Measurements from ENCODE around the gene PARP15. TPM values are rescaled to one million over a fixed set of nuclear protein-coding genes. Genes with fewer than 3 reads are reported as not detected.

PARP15 gene
- total RNA-seq, 1 donor from 2014 or later = 5.9 TPM

- DNase-seq (ENCODE audit: extremely low spot score in 2 of 2) = no peak
- Histone ChIP-seq H3K4me1 (no peaks in the 10 kb centered on the region), H3K27me3 (no peaks in the 10 kb centered on the region), H3K9me3 (no peaks in the 10 kb centered on the region), H3K4me3 (no peak overlapping the region), H3K27ac (no peak overlapping the region), H3K36me3 (no peaks in the 10 kb centered on the region)
- intact Hi-C loops (cut with DNase I) = no loop called here
- TF ChIP-seq POLR2A (IDR thresholded peaks at IDR 0.05) (no peak), CTCF (IDR thresholded peaks at IDR 0.05) (no peak), POLR2AphosphoS5 (IDR thresholded peaks at IDR 0.05; ENCODE audit: insufficient read depth in 1 of 2, low read depth in 1 of 2) (no peak)
Observed at GRCh38 chr3:122662505-122662904, 85.1 kb downstream of the PARP15 start.

GRCh38 chr3:122665226-122665786 lies 87.9 kb downstream of the PARP15 start:
- intact Hi-C loops (cut with DNase I) = no loop called here
- TF ChIP-seq POLR2A (IDR thresholded peaks at IDR 0.05) = no peak
- no peak for TF ChIP-seq POLR2AphosphoS5 (IDR thresholded peaks at IDR 0.05; ENCODE audit: insufficient read depth in 1 of 2, low read depth in 1 of 2)
- TF ChIP-seq CTCF (IDR thresholded peaks at IDR 0.05) = no peak
- DNase-seq (ENCODE audit: extremely low spot score in 2 of 2) = no peak
- no peaks in the 10 kb centered on the region for H3K9me3 ChIP-seq
- H3K4me3 ChIP-seq = no peak overlapping the region
- H3K27ac ChIP-seq = no peak overlapping the region
- H3K27me3 ChIP-seq = no peaks in the 10 kb centered on the region
- no peaks in the 10 kb centered on the region for H3K4me1 ChIP-seq
- no peaks in the 10 kb centered on the region for H3K36me3 ChIP-seq

GRCh38 chr3:122665881-122666280 lies 88.4 kb downstream of the PARP15 start:
- no peak overlapping the region for H3K4me3 ChIP-seq
- no peak for DNase-seq (ENCODE audit: extremely low spot score in 2 of 2)
- intact Hi-C loops (cut with DNase I) = no loop called here
- H3K27ac ChIP-seq = no peak overlapping the region
- no peaks in the 10 kb centered on the region for H3K9me3 ChIP-seq
- H3K36me3 ChIP-seq = no peaks in the 10 kb centered on the region
- TF ChIP-seq CTCF (IDR thresholded peaks at IDR 0.05) (no peak), POLR2AphosphoS5 (IDR thresholded peaks at IDR 0.05; ENCODE audit: insufficient read depth in 1 of 2, low read depth in 1 of 2) (no peak), POLR2A (IDR thresholded peaks at IDR 0.05) (no peak)
- H3K27me3 ChIP-seq = no peaks in the 10 kb centered on the region
- no peaks in the 10 kb centered on the region for H3K4me1 ChIP-seq

GRCh38 chr3:122668930-122669730 lies 91.7 kb downstream of the PARP15 start:
- Histone ChIP-seq H3K27me3 (no peaks in the 10 kb centered on the region), H3K36me3 (no peaks in the 10 kb centered on the region), H3K4me3 (no peak overlapping the region), H3K4me1 (no peaks in the 10 kb centered on the region), H3K27ac (no peak overlapping the region), H3K9me3 (no peaks in the 10 kb centered on the region)
- DNase-seq (ENCODE audit: extremely low spot score in 2 of 2) = no peak
- intact Hi-C loops (cut with DNase I) = no loop called here
- TF ChIP-seq POLR2AphosphoS5 (IDR thresholded peaks at IDR 0.05; ENCODE audit: insufficient read depth in 1 of 2, low read depth in 1 of 2) (no peak), POLR2A (IDR thresholded peaks at IDR 0.05) (no peak), CTCF (IDR thresholded peaks at IDR 0.05) (no peak)

- H3K4me1 ChIP-seq = no peaks in the 10 kb centered on the region
- no peak overlapping the region for H3K4me3 ChIP-seq
- no peaks in the 10 kb centered on the region for H3K36me3 ChIP-seq
- no peak overlapping the region for H3K27ac ChIP-seq
- TF ChIP-seq POLR2A (IDR thresholded peaks at IDR 0.05) (no peak), POLR2AphosphoS5 (IDR thresholded peaks at IDR 0.05; ENCODE audit: insufficient read depth in 1 of 2, low read depth in 1 of 2) (no peak), CTCF (IDR thresholded peaks at IDR 0.05) (no peak)
- no peaks in the 10 kb centered on the region for H3K9me3 ChIP-seq
- intact Hi-C loops (cut with DNase I) = no loop called here
- DNase-seq (ENCODE audit: extremely low spot score in 2 of 2) = no peak
- H3K27me3 ChIP-seq = no peaks in the 10 kb centered on the region
Observed at GRCh38 chr3:122671553-122671952, 94.1 kb downstream of the PARP15 start.

All from vagina (tissue), 2 donors.